Measurements from ENCODE around the gene XYLT2.

DNA sequence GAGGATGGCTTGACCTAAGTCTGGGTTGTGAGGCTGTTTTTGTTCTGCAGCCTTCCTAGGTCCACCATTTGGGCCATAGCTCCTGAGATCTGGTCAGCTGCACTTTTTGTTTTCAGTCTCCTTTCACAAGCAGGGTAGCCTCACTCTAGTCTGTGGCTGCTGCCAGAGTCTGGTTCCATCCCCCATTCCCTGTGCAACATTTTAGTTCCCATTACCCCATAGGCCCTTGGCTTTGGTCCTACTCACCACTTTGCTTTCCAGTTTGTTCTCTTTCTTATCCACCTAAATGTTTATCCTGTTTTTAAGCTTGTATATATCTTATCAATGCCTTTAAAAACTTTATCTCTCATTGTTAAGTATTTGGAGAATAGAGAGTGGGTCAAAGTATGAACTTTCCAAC, 6.5 kb upstream of the XYLT2 start:
- TF ChIP-seq, protein P1, sequence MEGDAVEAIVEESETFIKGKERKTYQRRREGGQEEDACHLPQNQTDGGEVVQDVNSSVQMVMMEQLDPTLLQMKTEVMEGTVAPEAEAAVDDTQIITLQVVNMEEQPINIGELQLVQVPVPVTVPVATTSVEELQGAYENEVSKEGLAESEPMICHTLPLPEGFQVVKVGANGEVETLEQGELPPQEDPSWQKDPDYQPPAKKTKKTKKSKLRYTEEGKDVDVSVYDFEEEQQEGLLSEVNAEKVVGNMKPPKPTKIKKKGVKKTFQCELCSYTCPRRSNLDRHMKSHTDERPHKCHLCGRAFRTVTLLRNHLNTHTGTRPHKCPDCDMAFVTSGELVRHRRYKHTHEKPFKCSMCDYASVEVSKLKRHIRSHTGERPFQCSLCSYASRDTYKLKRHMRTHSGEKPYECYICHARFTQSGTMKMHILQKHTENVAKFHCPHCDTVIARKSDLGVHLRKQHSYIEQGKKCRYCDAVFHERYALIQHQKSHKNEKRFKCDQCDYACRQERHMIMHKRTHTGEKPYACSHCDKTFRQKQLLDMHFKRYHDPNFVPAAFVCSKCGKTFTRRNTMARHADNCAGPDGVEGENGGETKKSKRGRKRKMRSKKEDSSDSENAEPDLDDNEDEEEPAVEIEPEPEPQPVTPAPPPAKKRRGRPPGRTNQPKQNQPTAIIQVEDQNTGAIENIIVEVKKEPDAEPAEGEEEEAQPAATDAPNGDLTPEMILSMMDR (IDR thresholded peaks at IDR 0.05): no peak
- TF ChIP-seq EZH2 (IDR thresholded peaks at IDR 0.05): no peak
- TF ChIP-seq EZH2phosphoT487 (IDR thresholded peaks at IDR 0.05): no peak
